ENCODE measurements around the gene MYH9. TPM values are rescaled to one million over a fixed set of nuclear protein-coding genes. Genes with fewer than 3 reads are reported as not detected.
"Not testable (repeated sequence)": the region's sequence is repeated elsewhere in the genome, so short reads cannot be mapped to it uniquely, and the experiment has no call there.

Gene MYH9
- total RNA-seq, 1 donor from 2014 or later: 111 TPM

DNA sequence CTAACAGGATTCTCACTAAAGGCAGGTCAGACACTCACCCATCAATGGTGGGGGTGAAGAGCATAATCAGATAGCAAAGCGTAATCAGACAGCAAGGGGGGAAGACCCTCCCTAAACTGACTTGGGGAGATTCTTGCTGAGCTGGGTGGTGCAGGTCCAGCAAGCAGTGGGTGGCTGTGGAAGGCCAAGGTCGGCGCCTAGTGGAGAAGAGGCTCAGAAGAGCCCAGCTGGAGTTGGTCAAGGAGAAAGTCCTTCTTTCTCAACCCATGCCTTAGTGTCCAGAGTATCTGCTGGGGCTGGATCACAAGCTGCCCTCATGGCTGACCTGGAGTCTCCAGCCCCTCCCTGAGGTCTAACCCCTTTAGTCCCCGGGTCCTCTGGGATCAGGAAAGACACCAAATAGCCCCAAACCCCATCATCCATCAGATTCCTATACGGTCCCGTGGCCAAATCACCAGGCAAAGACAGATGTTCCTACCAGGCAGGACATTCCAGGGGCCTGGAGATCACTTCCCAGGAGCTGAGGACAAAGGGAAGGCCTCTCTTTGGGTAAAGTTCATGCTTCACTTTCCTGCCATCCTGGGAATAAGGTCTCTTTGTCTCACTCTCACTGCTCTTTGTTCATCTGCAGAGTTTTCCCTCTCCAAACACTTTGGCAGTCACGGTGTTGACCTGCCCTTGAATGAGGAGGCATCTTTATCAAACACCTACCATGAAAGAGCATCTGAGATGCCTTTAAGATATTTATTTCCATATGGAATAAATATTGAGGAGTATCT is 123.7 kb downstream of the MYH9 start:
- H3K27me3 ChIP-seq (ENCODE audit: control insufficient read depth in 3 of 3, insufficient read depth in 3 of 3, low read length in 3 of 3); H3K4me1 ChIP-seq (ENCODE audit: control insufficient read depth in 3 of 3, insufficient read depth in 3 of 3, low read length in 3 of 3); H3K9me3 ChIP-seq (ENCODE audit: control insufficient read depth in 3 of 3, low read length in 3 of 3); H3K9ac ChIP-seq (ENCODE audit: low read depth in 1 of 3, low read length in 3 of 3); H3K27ac ChIP-seq (ENCODE audit: low read depth, low read length); H3K4me3 ChIP-seq (ENCODE audit: low read length in 3 of 3): not testable (repeated sequence)
- peaks cover 2 to 17% (median 12%) of the 10 kb centered on the region in 3 donors for H3K36me3 ChIP-seq (ENCODE audit: control insufficient read depth in 3 of 3, insufficient read depth in 3 of 3, low read length in 3 of 3)

DNA sequence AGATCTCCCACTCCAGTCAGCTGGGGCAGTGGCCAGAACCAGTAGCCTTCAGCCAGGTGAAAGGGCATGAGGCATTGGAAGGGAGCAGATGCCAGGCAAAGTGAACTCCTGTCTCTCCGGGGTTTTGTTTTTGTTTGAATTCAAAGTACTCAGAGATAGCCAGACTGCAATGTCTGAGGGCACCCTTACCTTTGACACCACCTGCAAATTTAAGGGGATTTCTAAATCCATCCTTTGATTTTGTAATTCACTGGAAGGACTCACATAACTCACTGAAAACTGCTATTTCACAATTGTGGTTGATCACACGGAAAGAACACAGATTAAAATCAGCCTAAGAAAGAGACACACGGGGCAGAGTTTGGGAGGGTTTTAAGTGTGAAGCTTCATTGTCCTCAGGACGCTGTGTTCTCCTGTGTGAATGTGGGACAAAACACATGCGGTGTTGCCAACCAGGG is 124.5 kb downstream of the MYH9 start:
- H3K36me3 ChIP-seq (ENCODE audit: control insufficient read depth in 3 of 3, insufficient read depth in 3 of 3, low read length in 3 of 3): peaks cover 2 to 17% (median 12%) of the 10 kb centered on the region in 3 donors
- H3K4me3 ChIP-seq (ENCODE audit: low read length in 3 of 3); H3K27ac ChIP-seq (ENCODE audit: low read depth, low read length); H3K27me3 ChIP-seq (ENCODE audit: control insufficient read depth in 3 of 3, insufficient read depth in 3 of 3, low read length in 3 of 3); H3K9me3 ChIP-seq (ENCODE audit: control insufficient read depth in 3 of 3, low read length in 3 of 3); H3K9ac ChIP-seq (ENCODE audit: low read depth in 1 of 3, low read length in 3 of 3): not testable (repeated sequence)
- H3K4me1 ChIP-seq (ENCODE audit: control insufficient read depth in 3 of 3, insufficient read depth in 3 of 3, low read length in 3 of 3): peaks cover 0 to 11% (median 9%) of the 10 kb centered on the region in 3 donors

DNA sequence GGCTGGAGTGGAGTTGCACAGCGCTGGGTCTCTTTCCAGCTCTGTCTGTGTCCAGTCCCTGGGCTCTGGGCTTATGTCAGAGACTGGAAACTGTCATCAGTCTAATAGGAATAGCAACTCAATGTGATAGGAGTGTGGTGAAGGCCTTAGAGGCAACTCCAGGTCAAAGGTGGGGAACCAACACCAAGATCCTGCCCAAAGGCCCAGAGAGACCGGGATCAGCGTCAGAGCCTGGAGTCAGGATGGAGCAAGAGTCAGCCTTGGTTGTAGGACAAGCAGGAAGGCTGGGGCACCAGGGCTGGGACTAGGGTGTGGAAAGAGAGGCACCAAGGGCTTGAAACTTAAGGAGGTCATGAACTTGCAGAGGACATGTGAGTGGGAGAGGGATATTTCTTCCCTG is 125.5 kb downstream of the MYH9 start:
- not testable (repeated sequence) for H3K27ac ChIP-seq (ENCODE audit: low read depth, low read length); H3K4me3 ChIP-seq (ENCODE audit: low read length in 3 of 3); H3K9ac ChIP-seq (ENCODE audit: low read depth in 1 of 3, low read length in 3 of 3); H3K27me3 ChIP-seq (ENCODE audit: control insufficient read depth in 3 of 3, insufficient read depth in 3 of 3, low read length in 3 of 3); H3K9me3 ChIP-seq (ENCODE audit: control insufficient read depth in 3 of 3, low read length in 3 of 3)
- Histone ChIP-seq H3K36me3 (ENCODE audit: control insufficient read depth in 3 of 3, insufficient read depth in 3 of 3, low read length in 3 of 3) (peaks cover 2 to 17% (median 12%) of the 10 kb centered on the region in 3 donors), H3K4me1 (ENCODE audit: control insufficient read depth in 3 of 3, insufficient read depth in 3 of 3, low read length in 3 of 3) (peaks cover 0 to 11% (median 9%) of the 10 kb centered on the region in 3 donors)

DNA sequence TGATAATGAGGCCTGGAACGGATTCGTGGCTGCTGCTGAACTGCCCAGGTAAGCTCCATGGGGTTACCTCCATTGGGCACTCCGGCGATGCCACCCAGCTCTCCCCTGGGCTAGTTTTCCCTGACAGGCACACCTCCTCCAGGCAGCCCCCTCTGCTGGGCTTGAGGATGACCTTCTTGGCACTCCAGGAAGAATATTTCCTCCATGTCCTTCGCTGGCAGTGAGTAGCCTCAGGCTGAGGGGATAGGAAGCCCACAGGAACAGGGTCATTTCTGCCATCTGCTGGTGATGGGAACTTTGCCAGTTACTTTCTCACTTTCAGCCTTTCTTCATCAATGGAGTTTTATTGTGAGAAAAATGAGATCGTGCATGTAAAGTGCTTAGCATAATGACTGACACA is 126.1 kb downstream of the MYH9 start:
- H3K27me3 ChIP-seq (ENCODE audit: control insufficient read depth in 3 of 3, insufficient read depth in 3 of 3, low read length in 3 of 3); H3K9ac ChIP-seq (ENCODE audit: low read depth in 1 of 3, low read length in 3 of 3); H3K27ac ChIP-seq (ENCODE audit: low read depth, low read length); H3K9me3 ChIP-seq (ENCODE audit: control insufficient read depth in 3 of 3, low read length in 3 of 3); H3K4me3 ChIP-seq (ENCODE audit: low read length in 3 of 3): not testable (repeated sequence)
- H3K4me1 ChIP-seq (ENCODE audit: control insufficient read depth in 3 of 3, insufficient read depth in 3 of 3, low read length in 3 of 3): peaks cover 0 to 11% (median 9%) of the 10 kb centered on the region in 3 donors
- H3K36me3 ChIP-seq (ENCODE audit: control insufficient read depth in 3 of 3, insufficient read depth in 3 of 3, low read length in 3 of 3): peaks cover 2 to 17% (median 8%) of the 10 kb centered on the region in 3 donors

DNA sequence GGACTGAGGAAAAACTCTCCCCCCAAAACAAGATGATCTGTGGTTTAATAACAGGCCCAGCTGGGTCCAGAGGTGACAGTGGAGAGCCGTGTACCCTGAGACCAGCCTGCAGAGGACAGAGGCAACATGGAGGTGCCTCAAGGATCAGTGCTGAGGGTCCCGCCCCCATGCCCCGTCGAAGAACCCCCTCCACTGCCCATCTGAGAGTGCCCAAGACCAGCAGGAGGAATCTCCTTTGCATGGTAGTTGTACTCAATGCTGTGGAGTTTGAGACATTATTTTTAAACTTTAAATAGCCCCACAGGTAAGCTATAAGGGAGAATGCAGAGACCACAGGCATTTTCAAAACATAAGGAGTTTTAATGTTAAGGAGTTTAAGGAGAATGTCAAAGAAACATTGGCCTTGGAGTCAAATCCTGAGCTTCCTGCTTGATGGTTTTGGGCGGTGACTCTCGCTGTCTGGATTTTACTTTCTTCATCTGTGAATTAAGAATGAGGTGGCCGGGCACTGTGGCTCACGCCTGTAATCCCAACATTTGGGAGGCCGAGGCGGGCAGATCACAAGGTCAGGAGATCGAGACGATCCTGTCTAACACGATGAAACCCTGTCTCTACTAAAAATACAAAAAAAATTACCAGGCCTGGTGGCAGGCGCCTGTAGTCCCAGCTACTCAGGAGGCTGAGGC is 128.0 kb downstream of the MYH9 start:
- Histone ChIP-seq H3K4me3 (ENCODE audit: low read length in 3 of 3) (no peak overlapping the region), H3K4me1 (ENCODE audit: control insufficient read depth in 3 of 3, insufficient read depth in 3 of 3, low read length in 3 of 3) (peaks cover 6 to 17% (median 17%) of the 10 kb centered on the region in 3 donors), H3K27ac (ENCODE audit: low read depth, low read length) (peak overlapping the region; percentile 13), H3K9me3 (ENCODE audit: control insufficient read depth in 3 of 3, low read length in 3 of 3) (no peaks in the 10 kb centered on the region), H3K27me3 (ENCODE audit: control insufficient read depth in 3 of 3, insufficient read depth in 3 of 3, low read length in 3 of 3) (no peaks in the 10 kb centered on the region), H3K36me3 (ENCODE audit: control insufficient read depth in 3 of 3, insufficient read depth in 3 of 3, low read length in 3 of 3) (peaks cover 0 to 8% (median 0%) of the 10 kb centered on the region in 3 donors), H3K9ac (ENCODE audit: low read depth in 1 of 3, low read length in 3 of 3) (no peak overlapping the region)

DNA sequence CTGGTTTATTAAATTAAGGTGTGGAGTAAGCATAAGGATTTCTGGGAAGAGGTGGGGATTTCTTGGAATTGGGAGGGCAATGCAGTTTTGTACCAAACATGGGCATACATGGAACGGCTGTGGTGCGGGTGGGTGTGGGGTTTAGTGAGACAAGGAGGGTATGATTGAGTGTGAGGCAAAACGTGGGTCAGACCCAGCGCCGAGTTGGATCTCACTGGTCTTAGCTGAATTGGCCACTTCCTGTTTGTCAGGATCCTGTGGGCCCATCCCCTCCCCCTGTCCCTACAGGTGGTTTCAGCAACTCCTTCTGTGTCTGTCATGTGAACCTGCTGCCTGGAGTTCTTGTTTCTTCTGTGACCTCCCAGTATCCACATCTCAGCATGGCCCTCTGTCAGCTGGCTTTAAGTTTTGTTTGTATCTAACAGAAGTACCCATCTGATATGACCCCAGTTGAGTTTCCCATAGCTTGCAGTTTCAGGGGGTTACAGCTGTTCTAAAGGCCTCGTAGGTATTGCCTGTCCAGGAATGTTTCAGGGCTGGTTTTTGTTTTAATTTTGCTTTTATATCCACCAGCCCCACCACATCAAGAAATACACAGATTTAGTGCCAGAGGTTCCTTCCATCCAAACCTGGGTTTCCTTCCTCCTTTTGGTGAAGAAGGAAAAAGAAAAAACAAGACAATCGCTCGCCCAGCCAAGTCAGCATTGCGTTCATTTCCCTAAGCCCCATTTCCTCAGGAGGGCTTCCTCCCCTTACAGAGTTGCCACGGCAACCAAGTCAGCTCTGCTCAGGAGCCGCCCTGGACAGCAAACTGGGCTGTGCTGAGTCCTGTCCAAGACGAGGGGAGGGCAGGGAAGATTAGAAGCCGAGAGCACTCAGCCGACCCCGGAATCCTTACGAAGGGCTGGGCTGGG is 128.8 kb downstream of the MYH9 start:
- no peaks in the 10 kb centered on the region for H3K27me3 ChIP-seq (ENCODE audit: control insufficient read depth in 3 of 3, insufficient read depth in 3 of 3, low read length in 3 of 3)
- H3K4me3 ChIP-seq (ENCODE audit: low read length in 3 of 3): no peak overlapping the region
- peak overlapping the region; percentile 13 for H3K27ac ChIP-seq (ENCODE audit: low read depth, low read length)
- H3K9ac ChIP-seq (ENCODE audit: low read depth in 1 of 3, low read length in 3 of 3): peak overlapping the region in 1 of 3 donors; percentile 5
- no peaks in the 10 kb centered on the region for H3K9me3 ChIP-seq (ENCODE audit: control insufficient read depth in 3 of 3, low read length in 3 of 3)
- peaks cover 0 to 8% (median 0%) of the 10 kb centered on the region in 3 donors for H3K36me3 ChIP-seq (ENCODE audit: control insufficient read depth in 3 of 3, insufficient read depth in 3 of 3, low read length in 3 of 3)
- peaks cover 12 to 22% (median 19%) of the 10 kb centered on the region in 3 donors for H3K4me1 ChIP-seq (ENCODE audit: control insufficient read depth in 3 of 3, insufficient read depth in 3 of 3, low read length in 3 of 3)

DNA sequence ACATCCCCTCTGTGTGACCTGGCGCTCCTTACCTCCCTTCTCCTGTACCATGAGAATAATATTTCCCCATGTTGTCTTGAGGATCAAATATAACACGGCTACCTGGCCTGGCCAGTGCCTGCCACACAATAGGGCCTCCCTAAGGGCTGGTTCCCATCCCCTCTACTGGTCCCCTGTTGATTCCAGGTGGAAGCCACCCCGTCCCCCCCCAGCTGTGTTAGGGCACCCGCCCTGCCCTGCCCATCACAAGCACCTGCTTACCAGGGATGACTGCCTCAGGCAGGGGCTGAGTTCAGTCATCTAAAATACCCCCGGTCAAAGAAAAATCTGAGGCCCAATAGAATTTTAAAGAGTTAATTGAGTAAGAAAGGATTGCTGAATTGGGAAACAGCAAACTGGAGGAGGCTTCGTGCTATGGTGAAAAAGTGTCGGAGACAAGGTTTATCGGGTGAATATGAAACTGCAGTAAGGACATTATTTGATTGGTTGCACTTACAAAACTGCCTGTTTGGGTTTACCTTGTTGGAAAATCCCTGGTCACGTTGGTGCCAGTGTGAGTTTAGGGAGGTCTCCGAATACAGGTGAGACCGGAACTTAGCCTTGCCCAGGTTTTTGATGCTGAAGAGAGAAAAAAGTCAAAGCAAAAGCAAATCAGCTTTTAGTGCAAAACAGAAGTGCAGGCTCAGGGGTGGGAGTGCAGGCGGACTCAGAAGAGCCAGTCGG is 129.7 kb downstream of the MYH9 start:
- Histone ChIP-seq H3K9me3 (ENCODE audit: control insufficient read depth in 3 of 3, low read length in 3 of 3) (no peaks in the 10 kb centered on the region), H3K4me1 (ENCODE audit: control insufficient read depth in 3 of 3, insufficient read depth in 3 of 3, low read length in 3 of 3) (peaks cover 19 to 31% (median 25%) of the 10 kb centered on the region in 3 donors), H3K36me3 (ENCODE audit: control insufficient read depth in 3 of 3, insufficient read depth in 3 of 3, low read length in 3 of 3) (peaks cover 0 to 8% (median 0%) of the 10 kb centered on the region in 3 donors)

DNA sequence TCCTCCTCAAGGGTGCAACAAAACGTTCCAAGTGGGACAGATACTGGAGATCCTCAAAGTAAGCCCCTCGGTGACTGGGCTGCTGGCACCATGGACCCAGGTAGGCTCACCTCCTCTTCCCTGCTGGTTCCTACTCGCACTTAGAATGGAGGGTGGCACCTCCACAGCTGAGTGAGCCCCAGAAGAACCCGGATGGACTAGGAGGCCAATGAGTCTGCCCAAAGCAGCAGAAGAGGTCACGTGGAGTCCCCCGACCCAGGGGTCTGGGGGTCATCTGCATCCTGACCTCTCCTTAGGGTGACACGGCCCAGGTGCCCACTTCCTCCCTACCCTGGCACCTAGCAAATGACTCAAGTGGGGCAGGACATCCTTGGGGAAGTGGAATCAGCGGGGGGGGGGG is 130.5 kb downstream of the MYH9 start:
- Histone ChIP-seq H3K4me3 (ENCODE audit: low read length in 3 of 3) (no peak overlapping the region), H3K27ac (ENCODE audit: low read depth, low read length) (no peak overlapping the region), H3K9me3 (ENCODE audit: control insufficient read depth in 3 of 3, low read length in 3 of 3) (no peaks in the 10 kb centered on the region), H3K36me3 (ENCODE audit: control insufficient read depth in 3 of 3, insufficient read depth in 3 of 3, low read length in 3 of 3) (peaks cover 0 to 4% (median 0%) of the 10 kb centered on the region in 3 donors), H3K4me1 (ENCODE audit: control insufficient read depth in 3 of 3, insufficient read depth in 3 of 3, low read length in 3 of 3) (peaks cover 26 to 36% (median 29%) of the 10 kb centered on the region in 3 donors), H3K27me3 (ENCODE audit: control insufficient read depth in 3 of 3, insufficient read depth in 3 of 3, low read length in 3 of 3) (peaks cover 0 to 3% (median 0%) of the 10 kb centered on the region in 3 donors), H3K9ac (ENCODE audit: low read depth in 1 of 3, low read length in 3 of 3) (no peak overlapping the region)

More for the DNA sequence above, 129.7 kb downstream of the MYH9 start:
- Histone ChIP-seq H3K4me3 (ENCODE audit: low read length in 3 of 3) (no peak overlapping the region), H3K27ac (ENCODE audit: low read depth, low read length) (no peak overlapping the region), H3K9ac (ENCODE audit: low read depth in 1 of 3, low read length in 3 of 3) (no peak overlapping the region), H3K27me3 (ENCODE audit: control insufficient read depth in 3 of 3, insufficient read depth in 3 of 3, low read length in 3 of 3) (peaks cover 0 to 3% (median 0%) of the 10 kb centered on the region in 3 donors)

DNA sequence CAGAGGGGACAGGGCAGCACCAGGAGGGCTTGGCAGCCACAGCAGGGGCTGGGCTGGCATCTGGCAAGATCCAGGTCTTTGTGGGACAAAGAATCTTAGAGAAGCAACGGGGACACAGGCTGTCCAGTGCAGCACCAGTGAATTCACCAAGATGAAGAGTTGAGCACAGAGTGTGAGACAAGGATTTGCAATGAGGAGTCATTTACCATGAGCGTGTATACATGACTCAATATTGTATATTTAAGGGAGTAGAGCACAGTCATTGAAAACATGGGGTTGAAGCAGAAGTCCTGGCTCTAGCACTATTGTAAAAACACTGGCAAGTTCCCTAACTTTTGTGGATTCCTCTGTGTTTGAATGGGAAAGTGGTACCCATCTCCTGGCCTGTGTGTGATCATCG is 131.3 kb downstream of the MYH9 start:
- H3K27ac ChIP-seq (ENCODE audit: low read depth, low read length): no peak overlapping the region
- H3K4me3 ChIP-seq (ENCODE audit: low read length in 3 of 3): no peak overlapping the region
- H3K9me3 ChIP-seq (ENCODE audit: control insufficient read depth in 3 of 3, low read length in 3 of 3): no peaks in the 10 kb centered on the region
- H3K4me1 ChIP-seq (ENCODE audit: control insufficient read depth in 3 of 3, insufficient read depth in 3 of 3, low read length in 3 of 3): peaks cover 26 to 36% (median 29%) of the 10 kb centered on the region in 3 donors
- peaks cover 0 to 4% (median 0%) of the 10 kb centered on the region in 3 donors for H3K36me3 ChIP-seq (ENCODE audit: control insufficient read depth in 3 of 3, insufficient read depth in 3 of 3, low read length in 3 of 3)
- H3K9ac ChIP-seq (ENCODE audit: low read depth in 1 of 3, low read length in 3 of 3): no peak overlapping the region
- peaks cover 0 to 3% (median 0%) of the 10 kb centered on the region in 3 donors for H3K27me3 ChIP-seq (ENCODE audit: control insufficient read depth in 3 of 3, insufficient read depth in 3 of 3, low read length in 3 of 3)
